GM18499 (cell line): Measurements from ENCODE around the gene P2RY14.

ENCODE experiments used
- ATAC-seq: cut with Tn5 transposase; IDR thresholded peaks from one replicate; pipeline ENCODE4 v1.9.1; 2021; ENCODE audit warnings: moderate number of reproducible peaks; ENCODE audit not compliant: insufficient read depth, unreplicated experiment

The P2RY14 gene

GRCh38 chr3:151278230-151278629, at the start of gene P2RY14:
Gene P2RY14, minus strand, starts transcription at chr3:151278542. Its CDS starts 64,226 bp downstream, at chr3:151214316.
- ATAC-seq: no peak

- no peak for ATAC-seq
Measured at GRCh38 chr3:151327571-151328198, 49.3 kb upstream of the P2RY14 start.

GRCh38 chr3:151322511-151322910, 44.2 kb upstream of the P2RY14 start:
- ATAC-seq: no peak

- no peak for ATAC-seq
Measured at GRCh38 chr3:151321526-151321925, 43.2 kb upstream of the P2RY14 start.

- ATAC-seq: no peak
Measured at GRCh38 chr3:151320131-151320530, 41.8 kb upstream of the P2RY14 start.

GRCh38 chr3:151319628-151320027, 41.3 kb upstream of the P2RY14 start:
- no peak for ATAC-seq

- no peak for ATAC-seq
Measured at GRCh38 chr3:151318991-151319390, 40.6 kb upstream of the P2RY14 start.

GRCh38 chr3:151318313-151318712, 40.0 kb upstream of the P2RY14 start:
- ATAC-seq: no peak

GRCh38 chr3:151316267-151316991, 38.1 kb upstream of the P2RY14 start, which contains the start of gene GPR87:
Gene GPR87, minus strand, starts transcription at chr3:151316820. Its CDS starts 16,720 bp downstream, at chr3:151300100.
- no peak for ATAC-seq

- ATAC-seq: no peak
Measured at GRCh38 chr3:151315846-151316245, 37.5 kb upstream of the P2RY14 start.

- ATAC-seq: no peak
Measured at GRCh38 chr3:151315136-151315535, 36.8 kb upstream of the P2RY14 start.

GRCh38 chr3:151314593-151314992, 36.3 kb upstream of the P2RY14 start:
- no peak for ATAC-seq

GRCh38 chr3:151314137-151314536, 35.8 kb upstream of the P2RY14 start:
- no peak for ATAC-seq

- no peak for ATAC-seq
Measured at GRCh38 chr3:151312972-151313371, 34.6 kb upstream of the P2RY14 start.

GRCh38 chr3:151309566-151309965, 31.2 kb upstream of the P2RY14 start:
- no peak for ATAC-seq

- no peak for ATAC-seq
Measured at GRCh38 chr3:151307583-151308488, 29.5 kb upstream of the P2RY14 start.

GRCh38 chr3:151307131-151307530, 28.8 kb upstream of the P2RY14 start:
- no peak for ATAC-seq

GRCh38 chr3:151306168-151306810, 27.9 kb upstream of the P2RY14 start:
- ATAC-seq: no peak

- no peak for ATAC-seq
Measured at GRCh38 chr3:151305775-151306151, 27.4 kb upstream of the P2RY14 start.

GRCh38 chr3:151305060-151305774, 26.9 kb upstream of the P2RY14 start:
- no peak for ATAC-seq
